Stimulated activated CD8-positive, alpha-beta memory T cell treated with anti-CD3 and anti-CD28 coated beads, Interleukin-15, amount 100 ng/mL, for 24 hours (primary cell): Measurements from ENCODE around the gene HOXD11.

ENCODE experiments used
- DNase-seq: peaks from one replicate; pipeline ENCODE4 v3.0.0-alpha.2; 2020; ENCODE audit warnings: low read depth

Gene HOXD11

DNA sequence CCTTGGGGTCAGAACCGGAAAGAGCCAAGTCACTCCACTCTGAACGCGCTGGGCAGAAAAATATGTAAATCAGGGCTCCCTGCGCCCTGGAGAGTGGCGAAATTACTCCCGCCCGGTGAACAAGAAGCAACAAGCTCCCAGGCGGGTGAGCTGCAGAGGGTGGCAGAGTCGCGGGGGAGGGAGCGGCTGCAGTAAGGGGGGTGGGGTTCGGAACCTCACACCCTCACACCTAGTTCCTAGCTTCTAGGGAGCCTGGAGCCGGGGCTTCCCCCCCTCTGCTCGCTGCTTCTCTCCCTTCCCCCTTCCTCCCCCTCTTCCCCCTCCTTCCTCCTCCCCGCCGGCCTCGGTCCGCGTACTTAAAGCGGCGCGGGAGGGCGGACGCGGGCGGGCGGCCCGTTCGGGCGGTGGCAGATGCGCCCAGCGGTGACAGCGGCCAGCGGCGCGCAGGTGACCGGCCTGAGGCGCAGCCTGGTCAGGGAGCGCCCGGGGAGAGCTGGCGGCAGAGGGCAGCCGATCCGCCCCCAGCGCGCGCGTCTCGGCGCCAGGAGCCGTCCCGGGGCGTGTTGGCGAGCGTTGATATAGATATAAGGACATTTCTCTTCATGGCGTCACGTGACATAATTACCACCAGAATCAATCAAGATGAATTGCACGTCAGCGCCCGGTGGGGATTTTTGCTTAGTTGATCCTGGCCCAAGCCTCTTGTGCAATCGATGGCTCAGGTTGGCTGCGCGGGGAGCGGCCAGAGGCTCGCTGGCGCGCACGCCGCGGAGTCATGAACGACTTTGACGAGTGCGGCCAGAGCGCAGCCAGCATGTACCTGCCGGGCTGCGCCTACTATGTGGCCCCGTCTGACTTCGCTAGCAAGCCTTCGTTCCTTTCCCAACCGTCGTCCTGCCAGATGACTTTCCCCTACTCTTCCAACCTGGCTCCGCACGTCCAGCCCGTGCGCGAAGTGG lies at the start of gene HOXD11:
HOXD11 (plus strand) TSS at position 700 of the 959 bp plus-strand sequence; CDS start at position 776, 76 bp downstream.
- no peak for DNase-seq

GRCh38 chr2:176063958-176064357 lies 43.1 kb upstream of the HOXD11 start:
- DNase-seq: no peak

DNA sequence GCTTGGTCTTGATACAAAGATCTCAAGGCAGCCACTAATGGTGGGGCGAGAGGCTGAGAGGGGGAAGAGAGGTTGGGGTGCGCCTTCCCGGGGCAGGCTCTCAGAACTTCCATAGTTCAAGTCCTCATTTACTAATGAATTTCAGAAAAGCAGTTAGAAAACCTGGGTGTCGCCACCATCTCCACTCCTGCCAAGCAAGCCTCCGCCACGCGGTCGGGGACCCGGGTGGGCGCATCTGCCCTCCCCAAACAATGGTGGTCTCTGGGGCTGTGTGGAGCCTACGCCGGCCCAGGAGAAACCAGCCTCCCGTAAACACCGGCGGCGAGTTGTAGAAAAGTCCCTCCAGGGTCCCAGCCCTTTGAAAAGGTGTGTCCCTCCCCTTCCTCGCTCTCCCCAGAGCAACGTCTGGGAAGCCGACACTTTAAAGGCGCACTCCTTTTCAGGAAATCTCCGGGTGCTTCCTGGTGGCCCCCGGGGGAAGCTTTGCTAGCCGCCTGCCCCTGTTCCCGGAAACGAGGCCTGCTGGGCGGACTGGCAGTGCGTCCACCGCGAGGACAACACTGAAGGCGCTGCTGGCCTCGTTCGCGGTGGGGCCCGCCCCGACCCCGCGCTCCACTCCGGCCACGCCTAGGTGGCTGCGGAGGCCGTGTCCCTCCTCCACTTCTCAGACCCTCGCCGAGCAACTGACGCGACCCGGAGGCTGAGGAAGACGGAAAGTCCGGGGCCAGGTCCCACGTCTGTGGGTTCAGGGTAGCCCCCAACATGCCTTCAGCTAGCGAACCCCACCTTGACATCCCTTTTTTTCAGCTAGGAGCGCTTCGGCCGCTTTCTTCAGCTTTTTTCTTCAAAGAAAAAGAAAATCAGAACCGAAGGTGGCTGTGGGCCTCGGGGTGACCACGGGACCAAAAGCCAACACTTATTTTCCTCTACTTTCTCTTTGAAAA lies 40.2 kb upstream of the HOXD11 start:
- no peak for DNase-seq

GRCh38 chr2:176067589-176068418 lies 39.3 kb upstream of the HOXD11 start:
- no peak for DNase-seq

GRCh38 chr2:176068419-176068832 lies 38.7 kb upstream of the HOXD11 start:
- DNase-seq: no peak

DNA sequence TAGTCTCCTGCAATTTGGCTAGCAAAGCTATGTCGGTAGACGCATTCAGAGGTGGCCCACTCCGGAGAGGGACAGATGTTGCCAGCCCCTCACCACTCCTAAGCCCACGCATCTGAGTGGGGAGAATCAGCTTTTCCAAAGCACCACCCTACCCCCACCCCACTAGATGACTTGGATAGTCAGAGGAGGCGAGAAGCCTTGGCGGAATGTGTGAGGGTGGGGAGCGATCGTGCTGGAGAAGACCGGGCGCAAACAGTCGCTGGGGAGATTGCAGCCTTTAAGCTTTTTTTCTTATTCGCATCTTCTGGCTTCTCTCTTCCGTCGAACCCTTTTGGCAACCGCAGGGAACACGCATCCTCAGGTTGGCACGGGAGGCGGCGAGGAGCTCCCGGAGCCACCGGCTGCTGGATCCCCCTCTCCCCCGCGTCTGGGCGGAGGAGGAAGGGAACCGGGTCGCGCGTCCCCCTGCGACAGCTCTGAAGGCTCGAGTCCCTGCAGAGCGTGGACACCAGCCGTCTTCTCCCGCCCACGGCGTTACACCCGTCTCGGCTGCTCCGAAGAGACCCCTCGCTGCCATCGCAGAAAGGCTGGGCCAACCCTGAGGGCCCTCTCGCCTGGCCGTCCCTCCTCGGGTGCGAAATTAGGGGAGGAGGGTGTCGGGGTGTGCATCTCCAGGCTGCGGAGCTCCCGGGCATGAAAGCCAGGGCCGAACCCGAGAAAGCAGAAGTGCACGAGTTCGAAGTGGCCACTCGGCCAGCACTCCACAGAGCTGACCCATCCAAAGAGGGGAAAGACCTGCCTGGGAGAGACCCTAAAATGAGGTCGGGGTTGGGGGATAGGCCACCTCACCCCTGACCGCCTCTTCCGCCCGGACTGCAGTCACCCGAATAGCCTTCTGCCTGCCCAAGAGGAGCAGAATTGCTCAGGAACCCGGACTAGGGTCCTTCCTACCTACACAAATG lies 35.5 kb upstream of the HOXD11 start:
- DNase-seq: no peak

DNA sequence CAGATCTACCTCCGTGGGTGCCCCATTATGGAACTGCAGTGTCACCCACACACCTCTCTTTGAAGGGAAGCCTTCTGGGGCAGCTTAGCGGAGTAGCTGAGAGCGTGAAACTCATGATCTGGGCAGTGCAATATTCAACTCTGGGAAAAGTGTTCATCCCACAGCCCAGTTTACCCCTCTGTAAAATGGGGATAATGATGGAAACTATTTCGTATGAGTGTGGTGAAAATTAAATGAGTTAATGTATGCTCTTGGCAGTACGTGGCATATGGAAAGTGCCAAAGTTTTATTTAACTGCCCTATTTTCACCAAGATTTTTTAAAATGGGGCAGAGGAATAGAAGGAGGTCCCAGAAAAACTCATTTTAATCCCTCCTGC lies 34.8 kb upstream of the HOXD11 start:
- DNase-seq: no peak

- no peak for DNase-seq
These were observed 33.9 kb upstream of the HOXD11 start for GRCh38 chr2:176072951-176073904.

GRCh38 chr2:176074919-176075425 lies 32.1 kb upstream of the HOXD11 start:
- no peak for DNase-seq

DNA sequence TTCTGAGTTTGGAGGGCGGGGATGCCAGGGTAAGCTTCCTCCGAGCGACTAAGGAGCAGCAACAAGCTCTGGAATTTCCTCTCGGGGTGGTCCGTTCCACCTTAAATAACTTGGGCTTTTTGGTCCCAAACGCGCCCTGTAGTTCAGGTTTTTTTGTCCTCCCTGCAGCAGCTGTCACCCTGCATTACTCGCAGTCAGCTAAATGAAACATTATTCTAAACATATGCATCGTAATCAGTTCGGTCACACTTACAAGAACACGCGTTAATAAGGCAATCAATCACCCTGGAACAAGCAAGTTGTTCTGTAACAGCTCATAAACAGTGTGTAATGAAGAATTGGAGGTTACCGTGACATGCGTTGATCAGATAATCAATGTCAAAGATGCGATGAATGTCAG lies 31.6 kb upstream of the HOXD11 start:
- no peak for DNase-seq

DNA sequence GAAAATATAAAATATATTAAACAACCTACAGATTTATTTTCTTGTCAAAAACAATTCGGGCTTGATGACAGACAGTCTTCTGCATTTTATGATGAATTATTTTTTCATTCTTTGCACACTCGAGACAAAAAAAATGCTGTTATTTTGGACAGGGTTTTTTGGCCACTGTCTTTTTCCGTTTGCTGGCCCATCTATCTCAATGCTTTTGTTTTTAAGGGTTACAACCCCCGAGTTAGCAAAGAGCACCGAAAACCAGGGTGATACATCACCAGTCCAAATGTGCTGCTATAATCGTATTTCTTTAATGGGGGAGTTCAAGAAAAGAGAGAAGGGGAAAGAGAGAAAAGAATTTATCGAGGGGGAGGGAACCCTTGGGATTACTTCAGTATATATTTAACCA lies 31.0 kb upstream of the HOXD11 start:
- DNase-seq: no peak

DNA sequence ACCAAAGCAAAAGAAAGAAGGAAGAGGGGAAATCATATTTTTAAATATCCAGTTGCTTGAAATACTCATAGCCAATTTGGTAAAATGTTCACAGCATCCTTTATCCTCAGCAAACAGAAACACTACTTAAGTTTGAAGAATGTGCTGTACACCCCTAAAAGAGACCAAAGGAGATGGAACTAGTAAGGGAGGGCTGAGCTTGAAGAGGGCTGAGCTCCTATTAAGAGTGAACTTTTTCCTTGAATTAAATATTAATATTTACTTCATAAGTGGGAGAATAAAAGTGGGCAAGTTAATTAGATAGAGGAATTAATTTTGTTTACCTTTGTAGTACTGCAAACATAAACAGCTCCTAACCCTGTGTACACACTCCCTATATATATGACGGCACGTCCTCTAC lies 30.3 kb upstream of the HOXD11 start:
- DNase-seq: no peak

- no peak for DNase-seq
These were observed 28.4 kb upstream of the HOXD11 start for GRCh38 chr2:176078541-176079284.

DNA sequence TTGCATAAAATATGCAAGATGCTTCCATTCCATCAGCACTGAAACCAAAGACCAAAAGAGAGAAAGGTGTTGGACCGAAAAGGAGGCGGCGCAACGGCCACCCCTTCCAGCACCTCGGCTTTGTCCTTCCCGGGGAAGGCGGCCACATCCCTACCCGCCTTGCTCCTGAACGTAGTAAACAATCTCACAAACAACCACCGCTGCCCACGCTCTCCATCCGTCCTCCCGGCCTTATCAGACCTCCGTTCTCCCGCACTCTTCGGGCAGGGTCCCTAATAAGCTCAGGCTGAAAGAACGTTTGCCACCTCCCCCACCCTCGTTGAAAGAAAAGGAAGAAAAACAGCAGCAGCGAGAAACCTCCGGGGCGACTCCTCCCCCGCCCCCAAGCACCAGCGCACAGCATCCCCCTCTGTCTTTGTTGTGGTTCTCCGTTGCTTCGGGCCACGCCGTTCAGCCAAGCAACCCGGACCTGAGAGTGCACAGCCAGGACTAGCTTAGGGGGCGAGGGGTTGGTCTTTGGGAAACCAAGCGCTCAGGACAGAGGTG lies 27.7 kb upstream of the HOXD11 start:
- no peak for DNase-seq

DNA sequence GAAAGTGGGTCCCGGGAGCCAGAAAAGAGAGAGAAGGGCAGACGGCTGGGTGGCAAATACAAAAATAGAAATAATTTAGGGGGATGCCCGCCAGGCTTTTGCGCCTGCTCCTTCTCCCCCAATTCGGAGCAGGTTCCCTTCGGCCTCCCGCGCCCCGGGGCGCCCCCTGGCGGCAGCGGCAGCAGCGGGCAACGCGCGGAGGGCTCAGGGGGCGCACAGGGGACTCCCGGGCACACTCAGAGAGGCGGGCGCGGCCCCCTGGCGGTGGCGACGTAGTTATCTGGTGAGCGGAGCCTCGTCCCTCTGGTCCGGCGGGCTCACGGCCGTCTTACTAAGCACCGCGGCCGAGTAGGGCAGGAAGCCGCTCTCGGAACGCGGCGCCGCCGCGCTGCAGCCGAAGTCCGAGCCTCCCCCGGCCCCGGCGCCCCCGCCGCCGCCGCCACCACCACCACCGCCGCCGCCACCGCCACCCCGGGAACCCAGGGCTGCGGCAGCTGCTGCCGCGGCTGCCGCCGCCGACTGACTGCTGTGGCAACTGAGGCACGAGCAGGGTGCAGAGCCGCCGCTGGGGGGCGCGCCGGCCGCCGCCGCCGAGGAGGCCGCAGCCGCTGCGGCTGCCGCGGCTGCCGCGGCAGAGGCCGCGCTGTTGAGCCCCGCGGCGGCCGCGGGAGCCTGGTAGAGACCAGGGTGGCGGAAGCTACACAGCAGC lies 27.1 kb upstream of the HOXD11 start:
- DNase-seq: no peak

DNA sequence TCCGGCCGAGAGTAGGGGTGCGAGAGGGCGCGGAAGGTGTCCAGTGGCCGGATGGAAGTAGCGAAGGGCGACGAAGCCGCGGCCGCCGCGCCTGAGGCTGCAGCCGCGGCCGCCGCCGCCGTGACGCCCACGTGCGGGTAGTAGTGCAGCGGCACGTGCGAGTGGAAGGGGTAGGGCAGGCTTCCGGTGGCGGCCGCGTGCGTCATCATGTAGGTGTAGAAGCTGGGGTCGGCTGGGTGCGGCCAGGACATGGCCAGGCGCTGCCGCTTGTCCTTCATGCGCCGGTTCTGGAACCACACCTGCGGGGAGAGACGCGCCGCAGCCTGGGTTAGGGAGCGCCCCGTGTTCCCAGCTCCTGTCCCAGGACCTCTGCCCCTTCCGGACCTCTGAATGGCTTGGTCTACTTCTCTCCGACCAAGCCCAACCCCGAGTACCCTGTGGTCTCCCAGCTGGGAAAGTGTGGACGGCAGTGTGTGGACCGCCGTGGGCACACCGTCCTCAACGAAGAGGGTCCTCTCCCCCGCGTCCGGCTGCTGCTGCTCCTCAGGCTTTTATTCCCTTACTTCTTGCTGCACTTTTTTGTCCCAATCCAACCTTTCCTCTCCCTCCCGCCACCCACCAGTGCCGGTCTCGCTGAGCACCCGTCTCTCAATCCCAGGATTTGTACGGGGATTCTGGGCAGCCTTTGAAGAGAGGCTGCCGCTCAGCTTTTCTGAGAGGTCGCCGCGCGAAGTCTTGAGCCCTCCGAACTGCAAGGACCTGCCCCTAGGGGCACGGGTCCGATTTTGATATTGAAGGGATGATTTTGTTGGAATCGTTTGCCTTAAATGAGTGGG lies 26.3 kb upstream of the HOXD11 start:
- no peak for DNase-seq

- no peak for DNase-seq
These were observed 25.7 kb upstream of the HOXD11 start for GRCh38 chr2:176081376-176081836.
